RWPE1 (cell line): ENCODE data around the gene ARMC2.
"Not testable (repeated sequence)": the region's sequence is repeated elsewhere in the genome, so short reads cannot be mapped to it uniquely, and the experiment has no call there.

Experiments
- CTCF ChIA-PET: fragments of 350-600 bp; sonication (Branson Sonifier 250); formaldehyde crosslinking; extraction: SDS; loops from one replicate; lab custom pipeline; 2021; lab: Yijun Ruan, JAX
- POLR2A ChIA-PET: fragments of 400-600 bp; formaldehyde crosslinking; extraction: SDS; loops from one replicate; lab custom pipeline; 2020; ENCODE audit warnings: antibody characterized with exemption; ENCODE audit not compliant: low non-redundant PET; lab: Yijun Ruan, JAX
- DNase-seq: peaks from one replicate; pipeline ENCODE4 v3.0.0; 2012; ENCODE audit warnings: low spot score
- H3K27ac ChIP-seq: fragments of 450-650 bp; 2 replicates; pipeline ENCODE4 v1.5.1; 2017
- CTCF ChIP-seq: fragments of 450-650 bp; conservative IDR thresholded peaks from 2 replicates; pipeline ENCODE4 v1.5.1; 2017; ENCODE audit warnings: low read depth, mild to moderate bottlenecking

Gene ARMC2

GRCh38 chr6:108927927-108928326 lies 79.7 kb downstream of the ARMC2 start:
- CTCF ChIA-PET = no interaction called here
- TF ChIP-seq CTCF = no peak
- DNase-seq = no peak
- no peak overlapping the region for H3K27ac ChIP-seq
- POLR2A ChIA-PET = no interaction called here

GRCh38 chr6:108928650-108929049 lies 80.4 kb downstream of the ARMC2 start:
- ChIA-PET CTCF (no interaction called here), POLR2A (no interaction called here)
- DNase-seq = no peak
- no peak overlapping the region for H3K27ac ChIP-seq
- no peak for TF ChIP-seq CTCF

GRCh38 chr6:108931090-108931489 lies 82.9 kb downstream of the ARMC2 start:
- H3K27ac ChIP-seq, DNase-seq, POLR2A ChIA-PET: not testable (repeated sequence)
- CTCF ChIA-PET = interaction anchor here (0.6 kb wide), 1 partner anchor 363 kb away, joined by 5 read pairs; no protein-coding TSS in a partner anchor

- no peak for TF ChIP-seq CTCF
- H3K27ac ChIP-seq = no peak overlapping the region
- no peak for DNase-seq
- POLR2A ChIA-PET = no interaction called here
- CTCF ChIA-PET = no interaction called here
These were observed 88.9 kb downstream of the ARMC2 start for GRCh38 chr6:108937170-108937569.

GRCh38 chr6:108940741-108941140 lies 92.5 kb downstream of the ARMC2 start:
- DNase-seq = no peak
- H3K27ac ChIP-seq = no peak overlapping the region
- ChIA-PET POLR2A (no interaction called here), CTCF (no interaction called here)
- TF ChIP-seq CTCF = no peak

GRCh38 chr6:108941281-108941680 lies 93.1 kb downstream of the ARMC2 start:
- H3K27ac ChIP-seq = no peak overlapping the region
- no peak for DNase-seq
- POLR2A ChIA-PET = no interaction called here
- CTCF ChIA-PET = no interaction called here
- TF ChIP-seq CTCF = no peak

- POLR2A ChIA-PET = no interaction called here
- H3K27ac ChIP-seq = no peak overlapping the region
- no peak for DNase-seq
- TF ChIP-seq CTCF = no peak
- CTCF ChIA-PET = no interaction called here
These were observed 93.6 kb downstream of the ARMC2 start for GRCh38 chr6:108941859-108942258.
